ENCODE results near the gene YES1. TPM values are rescaled to one million over a fixed set of nuclear protein-coding genes. Genes with fewer than 3 reads are reported as not detected.
"Not testable (repeated sequence)": the region's sequence is repeated elsewhere in the genome, so short reads cannot be mapped to it uniquely, and the experiment has no call there.

Gene YES1
- total RNA-seq, 1 donor from 2014 or later, result 31.3 TPM

- DNase-seq (ENCODE audit: low spot score) (no peak), ATAC-seq (no peak)
- intact Hi-C loops (cut with DNase I), result no loop called here
These were observed 15.1 kb upstream of the YES1 start for GRCh38 chr18:827093-827677.

- ATAC-seq, result no peak
- intact Hi-C loops (cut with DNase I), result no loop called here
These were observed 14.0 kb upstream of the YES1 start for GRCh38 chr18:825891-826585.

GRCh38 chr18:824179-824578, 12.1 kb upstream of the YES1 start:
- DNase-seq (ENCODE audit: low spot score) (no peak), ATAC-seq (no peak)
- intact Hi-C loops (cut with DNase I), result no loop called here

More at GRCh38 chr18:825891-826585, 14.0 kb upstream of the YES1 start:
- no peak for DNase-seq (ENCODE audit: low spot score)

DNA sequence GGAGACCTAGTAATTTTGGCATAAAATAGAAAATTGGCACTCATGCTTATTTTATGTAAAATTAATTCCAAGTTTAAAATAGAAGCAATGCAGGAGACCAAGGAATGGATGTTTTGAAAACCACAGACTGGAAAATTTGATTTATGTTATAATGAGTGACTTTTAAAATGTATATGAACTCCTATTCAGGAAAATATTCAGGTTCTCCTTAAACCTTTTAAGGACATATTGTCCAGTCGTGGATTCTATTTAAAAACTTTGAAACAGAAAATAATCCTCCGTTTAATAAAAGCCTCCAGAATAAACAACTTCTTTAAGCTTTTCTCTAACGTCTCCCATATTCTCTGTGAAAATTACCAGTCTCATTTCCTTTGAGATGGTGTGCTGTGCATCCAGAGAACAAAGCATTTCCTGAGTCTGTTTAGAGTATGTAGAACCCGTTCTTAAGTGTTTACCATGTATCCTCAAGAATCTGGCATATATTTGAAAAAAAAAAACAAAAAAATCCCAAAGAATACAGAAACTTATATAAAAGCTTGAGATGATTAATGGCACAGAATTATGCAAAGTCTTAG, 8.6 kb upstream of the YES1 start:
- DNase-seq (ENCODE audit: low spot score) (no peak), ATAC-seq (no peak)
- intact Hi-C loops (cut with DNase I), result no loop called here

GRCh38 chr18:816869-817268, 4.8 kb upstream of the YES1 start:
- ATAC-seq, result no peak
- no peak for DNase-seq (ENCODE audit: low spot score)
- intact Hi-C loops (cut with DNase I), result no loop called here

GRCh38 chr18:816088-816653, 4.1 kb upstream of the YES1 start:
- ATAC-seq, result no peak
- intact Hi-C loops (cut with DNase I), result no loop called here
- no peak for DNase-seq (ENCODE audit: low spot score)

DNA sequence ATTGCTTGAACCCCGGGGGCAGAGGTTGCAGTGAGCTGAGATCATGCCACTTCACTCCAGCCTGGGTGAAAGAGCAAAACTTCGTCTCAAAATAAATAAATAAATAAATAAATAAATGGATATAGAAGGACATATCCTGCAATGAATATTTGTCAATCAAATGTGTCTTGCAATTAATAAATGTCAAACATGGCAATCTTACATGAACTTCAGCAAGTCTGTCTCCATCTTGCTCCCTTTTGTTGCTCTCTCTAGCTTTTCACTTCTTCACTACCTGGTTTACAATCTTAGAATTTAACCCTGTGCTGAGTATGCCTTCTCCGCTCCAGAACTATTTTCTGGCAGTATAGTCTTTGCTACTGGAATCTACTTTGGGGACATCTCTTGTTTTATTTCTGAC, 3.3 kb upstream of the YES1 start:
- intact Hi-C loops (cut with DNase I), result no loop called here
- DNase-seq (ENCODE audit: low spot score) (no peak), ATAC-seq (no peak)

DNA sequence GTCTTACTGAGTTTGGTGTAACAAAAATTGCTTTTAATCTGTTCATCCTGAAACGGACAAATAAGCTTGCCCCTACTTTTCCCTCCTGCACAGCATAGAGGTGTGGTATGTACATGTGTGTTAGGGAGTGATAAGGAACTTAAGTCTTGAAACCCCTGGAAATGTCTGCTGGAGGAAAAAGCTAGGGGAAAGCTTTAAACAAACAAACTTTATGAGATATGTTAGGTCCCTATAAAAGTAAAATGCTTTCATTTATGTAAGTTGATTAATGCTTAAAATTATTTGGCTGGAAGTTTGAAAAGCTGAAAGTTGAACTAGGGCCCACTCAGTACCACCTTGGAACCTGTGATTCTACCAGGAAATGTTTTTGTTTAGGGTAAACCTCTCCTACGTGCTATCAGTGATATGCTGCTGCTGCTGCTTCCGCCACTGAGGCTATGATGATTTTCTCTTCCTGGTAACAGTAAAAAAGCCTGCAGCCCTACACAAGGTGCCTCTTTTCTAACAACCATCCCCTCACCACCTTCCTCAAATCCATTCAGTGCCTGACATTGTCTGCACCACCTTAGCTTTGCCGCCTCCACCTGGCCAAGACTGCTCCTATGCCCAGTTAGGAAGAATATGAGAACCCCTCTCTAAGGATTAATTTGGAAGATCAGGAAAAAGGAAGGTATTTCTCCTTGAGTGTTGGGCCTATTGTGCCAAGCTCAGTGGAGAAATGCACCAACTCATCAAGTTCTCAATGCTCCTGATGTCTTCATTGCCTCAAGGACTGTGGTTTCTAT, 2.5 kb upstream of the YES1 start:
- DNase-seq (ENCODE audit: low spot score), result no peak
- intact Hi-C loops (cut with DNase I), result no loop called here
- no peak for ATAC-seq

DNA sequence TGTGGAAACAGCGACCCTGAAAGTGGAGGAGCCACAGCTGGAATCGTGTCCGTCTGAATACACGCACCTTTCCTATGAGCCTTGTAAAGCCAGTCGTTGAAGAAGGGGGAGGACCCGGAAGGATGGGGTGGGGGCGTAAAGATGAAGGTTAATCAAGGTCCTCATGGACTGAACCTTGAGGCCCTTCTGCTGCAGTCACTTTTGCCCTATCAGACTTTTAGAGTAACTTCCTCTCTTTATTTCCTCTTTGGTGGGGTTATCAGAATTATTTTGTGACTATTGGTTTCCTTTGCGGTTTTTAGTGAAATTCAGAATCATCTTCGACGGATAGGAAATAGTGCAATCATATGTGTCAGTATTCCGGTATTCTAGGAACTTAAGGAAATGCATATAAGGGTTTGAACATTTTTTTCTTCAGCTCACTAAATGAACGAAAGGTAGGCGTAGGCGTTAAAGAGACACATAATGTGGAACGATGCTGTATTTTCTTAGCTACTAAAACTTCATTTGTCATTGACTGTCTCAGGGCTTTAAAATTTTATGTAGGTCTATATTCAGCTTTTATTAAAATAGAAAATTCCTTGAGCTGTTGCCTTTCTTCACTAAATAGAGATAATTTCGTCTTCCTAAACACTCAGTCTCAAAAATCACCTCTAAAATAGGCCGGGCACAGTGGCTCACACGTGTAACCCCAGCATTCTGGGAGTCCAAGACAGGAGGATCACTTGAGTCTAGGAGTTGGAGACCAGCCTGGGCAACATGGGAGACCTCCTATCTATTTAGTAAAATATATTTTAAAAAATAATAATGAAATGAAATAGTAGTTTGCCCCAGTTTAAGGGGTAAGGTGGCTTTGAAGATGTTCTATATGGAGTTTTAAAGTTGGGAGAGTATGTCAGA, 1.4 kb upstream of the YES1 start:
- ATAC-seq, result no peak
- intact Hi-C loops (cut with DNase I), result no loop called here
- DNase-seq (ENCODE audit: low spot score), result no peak

GRCh38 chr18:812376-813171, 532 bp upstream of the YES1 start:
- intact Hi-C loops (cut with DNase I), result no loop called here
- peak; percentile 88 for DNase-seq (ENCODE audit: low spot score)
- ATAC-seq, result peak; percentile 91

DNA sequence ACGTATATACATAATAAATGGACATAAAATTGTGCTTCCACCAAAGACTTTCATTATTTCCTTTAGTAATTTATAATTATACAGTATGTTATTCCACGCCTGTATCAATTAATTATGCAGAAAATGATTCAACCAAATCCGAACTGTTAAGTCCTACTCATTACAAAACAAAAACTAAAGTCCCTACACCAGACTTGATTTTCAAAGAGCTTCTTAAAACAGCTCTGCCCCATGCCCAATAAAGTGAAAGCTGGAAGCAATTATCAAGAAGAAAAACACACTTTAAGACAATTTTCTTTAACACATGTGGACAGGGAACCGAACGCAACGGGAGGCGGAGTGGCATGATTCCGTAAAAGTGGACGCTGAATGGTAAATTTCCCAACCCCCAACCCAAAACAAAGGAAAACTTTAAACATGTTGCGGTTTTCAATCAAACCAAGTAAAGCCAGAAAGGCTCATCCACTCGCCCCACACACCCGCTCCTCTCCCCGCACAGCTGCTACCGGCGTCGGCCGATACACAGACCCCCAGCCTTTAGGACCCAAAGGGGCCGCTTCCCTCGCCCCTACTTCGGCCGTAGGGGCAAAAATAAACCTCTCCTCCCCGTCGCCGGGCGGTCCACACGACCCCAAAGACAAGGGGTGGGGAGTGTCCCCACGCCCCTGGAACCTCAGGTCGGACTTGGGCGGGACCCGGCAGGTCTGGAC, 705 bp downstream of the YES1 start:
- DNase-seq (ENCODE audit: low spot score), result no peak
- intact Hi-C loops (cut with DNase I), result no loop called here
- peak; percentile 9 for ATAC-seq

DNA sequence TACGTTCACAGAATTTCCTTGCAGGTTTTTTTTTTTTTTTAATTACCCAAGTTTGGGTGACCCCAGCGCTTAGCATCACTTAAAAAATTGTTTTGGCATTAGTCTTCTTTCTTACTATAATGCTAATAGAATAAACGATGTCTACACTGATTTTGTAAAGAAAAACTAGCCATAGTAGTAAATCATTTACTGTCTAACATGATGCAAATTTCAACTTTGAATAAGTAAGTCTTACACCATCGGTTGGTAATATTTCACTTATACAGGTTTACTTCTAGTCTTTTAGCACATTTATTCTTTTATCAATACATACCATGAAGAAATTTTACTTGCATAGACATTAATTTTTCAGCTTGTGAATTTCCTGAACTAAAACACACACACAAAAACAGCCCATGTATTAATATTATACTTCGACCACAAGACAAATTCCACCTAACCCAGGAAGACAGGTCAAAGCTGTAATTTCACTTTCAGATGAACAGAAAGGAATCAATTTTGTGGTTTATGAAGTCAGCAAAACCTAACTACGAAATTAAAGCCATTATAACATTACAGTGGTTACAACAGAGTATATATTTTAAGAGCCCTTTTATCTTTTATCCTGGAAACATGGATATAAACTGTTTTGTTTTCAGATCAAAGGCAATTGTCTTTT, 1.9 kb downstream of the YES1 start:
- ATAC-seq (no peak), DNase-seq (ENCODE audit: low spot score) (no peak)
- intact Hi-C loops (cut with DNase I), result no loop called here

DNA sequence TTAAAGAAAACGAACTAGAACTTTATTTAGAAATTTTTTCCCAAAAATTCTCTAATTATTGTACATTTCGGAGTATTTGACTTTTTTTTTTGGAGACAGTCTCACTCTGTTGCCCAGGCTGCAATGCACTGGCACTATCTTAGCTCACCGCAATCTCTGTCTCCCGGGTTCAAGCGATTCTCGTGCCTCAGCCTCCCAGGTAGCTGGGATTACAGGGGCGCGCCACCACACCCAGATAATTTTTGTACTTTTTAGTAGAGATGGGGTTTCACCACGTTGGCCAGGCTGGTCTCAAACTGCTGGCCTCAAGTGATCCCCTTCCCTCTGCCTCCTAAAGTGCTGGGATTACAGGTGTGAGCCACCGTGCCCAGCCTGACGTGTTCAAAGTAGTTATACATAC, 2.8 kb downstream of the YES1 start:
- intact Hi-C loops (cut with DNase I); DNase-seq (ENCODE audit: low spot score); ATAC-seq: not testable (repeated sequence)

GRCh38 chr18:808502-808901, 3.5 kb downstream of the YES1 start:
- intact Hi-C loops (cut with DNase I), result no loop called here
- no peak for ATAC-seq

DNA sequence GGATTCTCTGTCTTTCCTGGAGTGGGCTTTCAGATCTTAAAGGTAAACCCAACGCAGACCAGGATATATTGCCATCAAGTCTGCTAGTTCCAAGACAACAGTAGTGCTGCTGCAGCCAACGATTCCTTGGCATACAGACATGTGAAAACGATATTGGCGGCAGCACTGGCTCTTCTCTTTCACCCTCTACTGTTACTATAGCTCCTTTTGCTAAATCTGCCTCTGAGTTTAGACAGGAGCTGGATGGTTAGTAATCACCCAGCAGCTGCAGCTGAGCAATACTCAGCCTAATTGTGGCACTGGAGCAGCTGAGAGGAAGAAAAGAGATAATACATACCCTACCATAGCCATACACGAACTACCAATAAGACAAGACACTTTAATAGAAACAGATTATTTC, 4.0 kb downstream of the YES1 start:
- no peak for DNase-seq (ENCODE audit: low spot score)
- intact Hi-C loops (cut with DNase I), result no loop called here
- ATAC-seq, result no peak

More at GRCh38 chr18:808502-808901, 3.5 kb downstream of the YES1 start:
- DNase-seq (ENCODE audit: low spot score), result no peak

GRCh38 chr18:805755-806110, 6.3 kb downstream of the YES1 start:
- intact Hi-C loops (cut with DNase I), result no loop called here
- ATAC-seq (no peak), DNase-seq (ENCODE audit: low spot score) (no peak)
